ENCODE results near the gene EDARADD.

EDARADD gene

DNA sequence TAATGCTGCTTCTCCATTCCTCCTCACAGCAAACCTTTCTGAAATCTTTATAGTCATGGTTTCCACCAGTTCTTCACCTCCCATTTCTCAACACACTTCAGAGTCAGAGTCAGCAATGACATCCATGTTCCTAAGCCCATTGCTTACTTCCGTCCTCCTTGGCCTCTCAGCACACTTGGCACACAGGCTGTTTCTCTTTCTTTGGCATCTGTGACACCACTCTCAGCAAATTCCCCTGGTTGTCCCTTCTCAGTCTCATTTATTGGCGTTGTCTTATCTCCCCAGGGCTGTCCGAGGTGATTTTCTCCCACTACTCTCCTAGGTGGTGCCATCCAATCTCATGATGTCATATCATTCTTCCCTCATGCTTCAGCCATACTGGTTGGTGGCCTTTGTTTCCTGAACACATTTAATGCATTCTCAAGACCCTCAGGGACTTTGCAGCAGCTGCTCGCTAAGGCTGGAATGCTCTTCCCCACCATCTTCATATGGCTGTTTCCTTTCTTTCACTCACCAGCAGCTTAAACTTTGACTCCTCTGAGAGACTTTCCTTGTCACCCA is 126.4 kb downstream of the EDARADD start:
- no peak overlapping the region for H3K27ac Mint-ChIP-seq

DNA sequence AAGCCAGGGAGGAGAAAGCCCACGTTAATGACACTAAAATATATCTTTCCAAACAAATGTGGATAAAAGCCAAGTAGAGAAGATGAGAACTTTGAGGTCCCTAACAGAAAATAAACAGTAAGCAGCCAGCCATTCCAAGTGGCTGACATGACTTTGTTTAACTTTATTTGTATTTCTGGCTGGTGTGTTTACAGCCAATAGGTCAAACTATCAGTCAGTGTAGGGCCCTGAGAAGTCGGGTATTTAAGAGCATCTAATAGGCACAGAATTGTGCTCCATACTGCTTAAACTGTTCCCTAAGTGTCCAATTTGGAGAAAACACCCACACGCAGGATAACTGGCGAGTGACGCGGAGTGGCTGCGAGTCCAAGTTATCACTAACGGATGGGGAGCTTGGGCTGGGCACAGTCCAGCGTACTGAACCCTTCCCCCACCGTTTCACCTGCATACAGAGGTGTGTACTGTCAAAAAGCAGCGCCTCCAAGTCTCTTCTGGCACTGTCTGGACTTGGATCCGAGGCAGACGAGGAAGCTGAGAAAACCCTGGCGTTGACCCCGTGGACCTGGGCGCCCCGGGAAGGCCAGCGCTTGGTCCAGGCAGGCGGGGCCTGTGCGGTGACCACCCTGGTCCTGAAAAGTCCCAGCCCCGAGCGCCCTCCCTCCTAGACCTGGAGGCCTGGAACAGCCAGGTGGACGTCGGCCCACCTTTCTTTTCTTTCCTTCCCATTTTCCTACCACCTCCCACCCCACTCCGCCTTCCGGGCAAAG is 129.0 kb downstream of the EDARADD start:
- peaks cover 15% of the 10 kb centered on the region for H3K36me3 Mint-ChIP-seq (ENCODE audit: low read depth)
- TF ChIP-seq, protein P1, sequence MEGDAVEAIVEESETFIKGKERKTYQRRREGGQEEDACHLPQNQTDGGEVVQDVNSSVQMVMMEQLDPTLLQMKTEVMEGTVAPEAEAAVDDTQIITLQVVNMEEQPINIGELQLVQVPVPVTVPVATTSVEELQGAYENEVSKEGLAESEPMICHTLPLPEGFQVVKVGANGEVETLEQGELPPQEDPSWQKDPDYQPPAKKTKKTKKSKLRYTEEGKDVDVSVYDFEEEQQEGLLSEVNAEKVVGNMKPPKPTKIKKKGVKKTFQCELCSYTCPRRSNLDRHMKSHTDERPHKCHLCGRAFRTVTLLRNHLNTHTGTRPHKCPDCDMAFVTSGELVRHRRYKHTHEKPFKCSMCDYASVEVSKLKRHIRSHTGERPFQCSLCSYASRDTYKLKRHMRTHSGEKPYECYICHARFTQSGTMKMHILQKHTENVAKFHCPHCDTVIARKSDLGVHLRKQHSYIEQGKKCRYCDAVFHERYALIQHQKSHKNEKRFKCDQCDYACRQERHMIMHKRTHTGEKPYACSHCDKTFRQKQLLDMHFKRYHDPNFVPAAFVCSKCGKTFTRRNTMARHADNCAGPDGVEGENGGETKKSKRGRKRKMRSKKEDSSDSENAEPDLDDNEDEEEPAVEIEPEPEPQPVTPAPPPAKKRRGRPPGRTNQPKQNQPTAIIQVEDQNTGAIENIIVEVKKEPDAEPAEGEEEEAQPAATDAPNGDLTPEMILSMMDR (IDR thresholded peaks at IDR 0.05) = no peak
- H3K27ac Mint-ChIP-seq = no peak overlapping the region
- H3K4me3 Mint-ChIP-seq = peak overlapping the region; percentile 89
- no peak for DNase-seq
- peaks cover 2% of the 10 kb centered on the region for H3K27me3 Mint-ChIP-seq (ENCODE audit: low read depth, poor library complexity)
- peaks cover 32% of the 10 kb centered on the region for H3K4me1 Mint-ChIP-seq
- no peaks in the 10 kb centered on the region for H3K9me3 Mint-ChIP-seq

More for the DNA sequence above, 126.4 kb downstream of the EDARADD start:
- H3K4me1 Mint-ChIP-seq = peaks cover 29% of the 10 kb centered on the region
- peaks cover 6% of the 10 kb centered on the region for H3K27me3 Mint-ChIP-seq (ENCODE audit: low read depth, poor library complexity)
- H3K36me3 Mint-ChIP-seq (ENCODE audit: low read depth) = no peaks in the 10 kb centered on the region
- H3K4me3 Mint-ChIP-seq = no peak overlapping the region
- DNase-seq = no peak
- no peaks in the 10 kb centered on the region for H3K9me3 Mint-ChIP-seq
- TF ChIP-seq, protein P1 (IDR thresholded peaks at IDR 0.05) = no peak

DNA sequence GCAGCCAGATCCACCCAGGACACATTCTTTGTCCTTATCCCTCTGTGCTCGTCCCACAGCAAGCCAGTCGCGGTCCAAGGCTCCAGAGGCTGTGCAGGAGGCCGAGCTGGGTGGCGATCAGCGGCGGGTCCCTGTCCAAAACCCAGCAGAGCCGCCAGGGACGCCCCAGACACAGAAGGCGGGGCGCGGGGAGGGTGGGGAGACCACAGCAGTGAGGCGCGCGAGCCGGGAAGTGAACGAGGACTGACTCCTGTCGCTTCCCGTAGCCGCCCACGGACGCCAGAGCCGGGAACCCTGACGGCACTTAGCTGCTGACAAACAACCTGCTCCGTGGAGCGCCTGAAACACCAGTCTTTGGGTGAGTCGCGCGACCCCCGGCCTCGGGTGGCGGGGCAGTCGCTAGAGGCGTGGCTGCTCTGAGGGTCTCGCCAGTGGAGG is 129.6 kb downstream of the EDARADD start, which contains the start of gene LGALS8:
Gene LGALS8 (plus strand): TSS at position 279 of the 438 bp plus-strand sequence. CDS start 2,089 bp downstream, outside the sequence.
- H3K27ac Mint-ChIP-seq = peak within 1 kb of the TSS; percentile 17
- TF ChIP-seq, protein P1 (IDR thresholded peaks at IDR 0.05) = no peak
- peak; percentile 75 for DNase-seq
- H3K4me1 Mint-ChIP-seq = peaks cover 32% of the 10 kb centered on the region
- peak within 1 kb of the TSS; percentile 89 for H3K4me3 Mint-ChIP-seq
- no peaks in the 10 kb centered on the region for H3K9me3 Mint-ChIP-seq
- H3K27me3 Mint-ChIP-seq (ENCODE audit: low read depth, poor library complexity) = no peaks in the 10 kb centered on the region
- H3K36me3 Mint-ChIP-seq (ENCODE audit: low read depth) = peaks cover 15% of the 10 kb centered on the region

DNA sequence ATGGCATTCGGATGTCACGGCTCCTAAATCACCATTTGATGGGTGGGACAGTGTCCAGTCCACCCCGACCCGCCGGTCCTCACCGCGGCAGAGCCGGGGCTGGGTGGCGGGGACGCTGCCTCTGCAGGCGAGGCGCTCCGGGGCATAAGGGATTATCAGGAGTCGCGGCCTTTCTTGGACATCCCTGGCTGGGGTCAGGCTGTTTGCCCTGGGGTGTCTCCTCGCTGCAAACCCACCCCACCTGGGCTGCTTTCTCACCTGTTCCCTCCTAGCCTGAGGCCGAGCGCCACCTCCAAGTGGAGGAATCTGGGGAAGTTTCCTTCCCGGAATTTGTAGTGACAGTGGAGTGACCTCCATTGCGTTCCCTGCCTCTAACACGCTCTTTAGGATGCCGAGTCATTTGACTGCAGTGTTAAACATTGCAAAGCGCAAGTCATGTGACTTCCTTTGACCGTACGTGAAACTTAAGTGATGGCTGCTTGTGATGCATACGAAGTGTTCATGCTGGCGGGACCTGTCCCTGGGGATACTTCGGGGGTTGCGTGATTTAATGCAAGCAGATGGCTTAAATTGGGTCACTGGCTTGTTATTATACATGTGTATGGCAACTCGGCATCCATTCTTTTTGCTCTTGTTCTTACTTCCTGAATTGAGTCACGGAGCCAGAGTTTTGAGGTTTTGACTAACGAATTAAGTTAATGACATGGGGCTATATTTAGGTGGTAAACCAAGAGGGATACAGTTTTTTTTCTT is 130.2 kb downstream of the EDARADD start:
- H3K4me1 Mint-ChIP-seq = peaks cover 32% of the 10 kb centered on the region
- TF ChIP-seq, protein P1 (IDR thresholded peaks at IDR 0.05) = no peak
- DNase-seq = peak; percentile 60
- H3K36me3 Mint-ChIP-seq (ENCODE audit: low read depth) = peaks cover 15% of the 10 kb centered on the region
- no peaks in the 10 kb centered on the region for H3K9me3 Mint-ChIP-seq
- H3K27me3 Mint-ChIP-seq (ENCODE audit: low read depth, poor library complexity) = no peaks in the 10 kb centered on the region
- peak overlapping the region; percentile 89 for H3K4me3 Mint-ChIP-seq
- H3K27ac Mint-ChIP-seq = peak overlapping the region; percentile 17

DNA sequence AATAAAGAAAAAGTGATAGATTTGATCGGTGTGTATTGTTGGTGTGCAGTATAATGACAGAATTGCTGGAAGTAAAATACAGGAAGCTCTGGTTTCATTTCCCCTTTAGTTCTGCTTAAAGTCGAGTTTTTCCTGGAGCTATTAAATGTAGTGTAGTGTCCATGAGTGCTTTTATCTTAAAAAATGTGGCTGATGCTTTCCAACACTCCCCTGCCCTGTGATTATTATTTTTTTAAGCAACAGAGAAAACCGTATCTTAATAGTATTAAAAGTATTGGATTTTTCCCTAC is 130.8 kb downstream of the EDARADD start:
- Mint-ChIP-seq H3K27ac (peak overlapping the region; percentile 17), H3K9me3 (no peaks in the 10 kb centered on the region), H3K4me1 (peaks cover 32% of the 10 kb centered on the region), H3K36me3 (ENCODE audit: low read depth) (peaks cover 15% of the 10 kb centered on the region), H3K4me3 (peak overlapping the region; percentile 89), H3K27me3 (ENCODE audit: low read depth, poor library complexity) (no peaks in the 10 kb centered on the region)
- DNase-seq = no peak
- TF ChIP-seq, protein P1 (IDR thresholded peaks at IDR 0.05) = no peak
